ENCODE measurements around the gene SPACDR. TPM values are rescaled to one million over a fixed set of nuclear protein-coding genes. Genes with fewer than 3 reads are reported as not detected.

The SPACDR gene
- total RNA-seq, 1 donor from 2014 or later = 1.7 TPM

DNA sequence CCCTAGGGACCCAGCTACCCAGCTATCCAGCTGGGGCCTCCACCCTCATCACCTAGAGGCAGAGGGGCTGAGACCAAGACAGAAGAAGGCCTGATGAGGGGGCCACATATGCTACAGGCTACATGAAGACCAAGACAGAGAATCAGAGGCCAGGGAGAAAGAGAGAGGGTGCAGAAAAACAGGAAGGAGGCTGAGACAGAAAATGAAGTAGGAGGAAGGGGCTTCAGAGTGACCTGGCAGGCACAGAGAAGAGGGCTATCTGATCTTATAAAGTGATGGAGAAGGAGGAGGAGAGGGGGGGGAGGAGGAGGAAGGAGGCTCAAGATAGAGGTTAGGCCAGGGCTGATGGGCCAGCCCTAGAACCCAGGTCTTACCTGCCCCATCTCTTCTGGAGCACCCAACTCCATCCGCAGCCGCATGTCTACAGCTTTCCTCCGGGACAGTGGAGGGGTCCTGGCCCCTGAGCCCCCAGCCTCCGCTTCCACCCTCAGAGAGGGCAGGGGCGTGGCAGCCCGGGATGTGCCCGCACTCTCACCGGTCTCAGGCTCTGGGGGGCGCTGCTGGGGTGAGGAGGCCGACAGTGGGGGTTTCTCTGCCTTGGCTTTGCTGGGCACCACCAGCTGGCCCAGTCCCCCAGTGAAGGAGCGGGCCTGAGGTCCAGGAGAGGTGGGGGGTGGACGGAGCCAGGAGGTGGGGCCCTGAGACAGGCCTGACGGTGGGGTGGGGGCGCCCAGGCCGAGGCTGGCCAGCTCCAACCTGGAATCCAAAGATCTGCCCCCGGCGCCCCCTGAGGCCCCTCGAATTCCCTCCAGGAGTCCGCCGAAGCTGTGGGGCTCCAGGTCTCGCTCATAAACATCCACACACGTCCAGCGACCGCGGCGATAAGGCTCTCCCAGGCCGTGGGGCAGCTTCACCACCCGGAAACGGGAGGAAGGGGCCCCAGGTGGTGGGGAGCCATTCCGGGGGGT, 13.1 kb upstream of the SPACDR start:
- Histone ChIP-seq H3K36me3 (peaks cover 28% of the 10 kb centered on the region), H3K27me3 (ENCODE audit: low read depth) (no peaks in the 10 kb centered on the region), H3K4me3 (peak overlapping the region; percentile 82), H3K9me3 (no peaks in the 10 kb centered on the region), H3K4me1 (peaks cover 53% of the 10 kb centered on the region), H3K27ac (peak overlapping the region; percentile 69)
- ATAC-seq (no peak), DNase-seq (no peak)
- intact Hi-C loops (cut with DNase I) = no loop called here
- TF ChIP-seq CTCF (IDR thresholded peaks at IDR 0.05) = peak; percentile 13

- Histone ChIP-seq H3K4me1 (peaks cover 52% of the 10 kb centered on the region), H3K4me3 (peak overlapping the region; percentile 82), H3K27me3 (ENCODE audit: low read depth) (no peaks in the 10 kb centered on the region), H3K9me3 (no peaks in the 10 kb centered on the region), H3K27ac (peak overlapping the region; percentile 24), H3K36me3 (peaks cover 33% of the 10 kb centered on the region)
- DNase-seq (no peak), ATAC-seq (no peak)
- intact Hi-C loops (cut with DNase I) = no loop called here
- TF ChIP-seq CTCF (IDR thresholded peaks at IDR 0.05) = no peak
Observed at GRCh38 chr7:100476101-100476780, 12.2 kb upstream of the SPACDR start.

- TF ChIP-seq CTCF (IDR thresholded peaks at IDR 0.05) = no peak
- H3K27me3 ChIP-seq (ENCODE audit: low read depth) = no peaks in the 10 kb centered on the region
- no peak for ATAC-seq
- no peak for DNase-seq
- no peaks in the 10 kb centered on the region for H3K9me3 ChIP-seq
- intact Hi-C loops (cut with DNase I) = no loop called here
- H3K36me3 ChIP-seq = peaks cover 38% of the 10 kb centered on the region
- H3K27ac ChIP-seq = no peak overlapping the region
- peak overlapping the region; percentile 82 for H3K4me3 ChIP-seq
- peaks cover 52% of the 10 kb centered on the region for H3K4me1 ChIP-seq
Observed at GRCh38 chr7:100475549-100475948, 11.5 kb upstream of the SPACDR start.

DNA sequence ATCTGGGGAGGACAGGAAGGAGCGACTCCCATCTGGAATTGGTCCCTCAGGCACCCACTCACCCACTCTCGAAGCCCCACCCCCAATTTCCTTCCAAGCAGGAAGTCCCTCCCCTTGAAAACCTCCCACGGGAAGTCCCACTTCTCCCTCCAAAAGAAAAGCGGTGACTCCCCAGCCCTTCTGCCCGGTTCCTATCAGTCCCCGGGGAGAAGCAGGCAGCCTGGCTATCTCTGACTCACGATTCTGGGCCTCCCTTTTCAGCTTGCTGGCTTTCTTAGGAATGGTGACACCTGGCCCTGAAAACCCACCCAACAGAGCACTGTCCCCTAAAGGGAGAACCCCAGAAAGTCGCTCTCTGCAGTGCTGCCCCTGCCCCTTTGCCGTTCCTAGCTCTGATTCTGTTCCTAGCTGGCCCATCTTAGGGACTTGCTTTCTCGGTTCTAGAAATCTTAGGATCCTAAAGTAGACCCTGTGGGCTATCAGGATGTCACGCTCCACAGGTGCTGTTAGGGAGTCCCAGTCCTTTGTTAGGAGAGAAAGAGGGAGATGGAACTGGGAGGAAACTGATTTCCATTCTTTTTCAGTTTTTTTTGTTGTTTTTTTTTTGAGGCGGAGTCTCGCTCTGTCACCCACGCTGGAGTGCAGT, 8.9 kb upstream of the SPACDR start:
- no peak for TF ChIP-seq CTCF (IDR thresholded peaks at IDR 0.05)
- Histone ChIP-seq H3K4me1 (peaks cover 47% of the 10 kb centered on the region), H3K27me3 (ENCODE audit: low read depth) (no peaks in the 10 kb centered on the region), H3K36me3 (peaks cover 53% of the 10 kb centered on the region), H3K27ac (peak overlapping the region; percentile 64), H3K4me3 (peak overlapping the region; percentile 21), H3K9me3 (no peaks in the 10 kb centered on the region)
- DNase-seq (no peak), ATAC-seq (peak; percentile 31 to 74)
- intact Hi-C loops (cut with DNase I) = no loop called here

GRCh38 chr7:100472121-100472851, 8.2 kb upstream of the SPACDR start:
- ATAC-seq = peak; percentile 60 to 64
- peak; percentile 74 for DNase-seq
- peaks cover 60% of the 10 kb centered on the region for H3K36me3 ChIP-seq
- no peaks in the 10 kb centered on the region for H3K9me3 ChIP-seq
- H3K27ac ChIP-seq = peak overlapping the region; percentile 64
- no peaks in the 10 kb centered on the region for H3K27me3 ChIP-seq (ENCODE audit: low read depth)
- intact Hi-C loops (cut with DNase I) = no loop called here
- no peak for TF ChIP-seq CTCF (IDR thresholded peaks at IDR 0.05)
- peak overlapping the region; percentile 21 for H3K4me3 ChIP-seq
- H3K4me1 ChIP-seq = peaks cover 44% of the 10 kb centered on the region

Data from lower lobe of right lung (tissue), 2 donors.